ENCODE measurements around the gene SNRNP48. TPM values are rescaled to one million over a fixed set of nuclear protein-coding genes. Genes with fewer than 3 reads are reported as not detected.

Gene SNRNP48
- total and polyA plus RNA-seq, 8 donors = 7.6 to 29.1 (median 26.8) TPM

- intact Hi-C loops (cut with DNase I) = no loop called here
- Histone ChIP-seq H3K4me1 (no peaks in the 10 kb centered on the region), H3K27ac (no peak overlapping the region), H3K4me3 (no peak overlapping the region), H3K27me3 (no peaks in the 10 kb centered on the region), H3K36me3 (peaks cover 0 to 3% of the 10 kb centered on the region in 2 donors), H3K9me3 (no peaks in the 10 kb centered on the region)
- DNase-seq (no peak), ATAC-seq (no peak)
- TF ChIP-seq CTCF (IDR thresholded peaks at IDR 0.05) = no peak
These were observed 8.9 kb upstream of the SNRNP48 start for GRCh38 chr6:7580927-7581618.

GRCh38 chr6:7585287-7585930 is 4.6 kb upstream of the SNRNP48 start:
- DNase-seq = no peak

GRCh38 chr6:7587631-7588100 is 2.3 kb upstream of the SNRNP48 start:
- no peaks in the 10 kb centered on the region for H3K27me3 ChIP-seq
- H3K9me3 ChIP-seq = no peaks in the 10 kb centered on the region
- no peak for ATAC-seq
- no peak overlapping the region for H3K4me3 ChIP-seq
- no peak overlapping the region for H3K27ac ChIP-seq
- no peaks in the 10 kb centered on the region for H3K36me3 ChIP-seq
- no peak for TF ChIP-seq CTCF (IDR thresholded peaks at IDR 0.05)
- no peak for DNase-seq
- H3K4me1 ChIP-seq = peaks cover 8 to 25% of the 10 kb centered on the region in 2 donors
- intact Hi-C loops (cut with DNase I) = no loop called here

More at GRCh38 chr6:7585287-7585930, 4.6 kb upstream of the SNRNP48 start:
- no peak for TF ChIP-seq CTCF (IDR thresholded peaks at IDR 0.05)
- H3K9me3 ChIP-seq = no peaks in the 10 kb centered on the region
- peaks cover 0 to 6% of the 10 kb centered on the region in 2 donors for H3K4me1 ChIP-seq
- intact Hi-C loops (cut with DNase I) = no loop called here
- no peaks in the 10 kb centered on the region for H3K36me3 ChIP-seq
- no peaks in the 10 kb centered on the region for H3K27me3 ChIP-seq
- no peak overlapping the region for H3K4me3 ChIP-seq
- no peak for ATAC-seq
- no peak overlapping the region for H3K27ac ChIP-seq

- ATAC-seq = no peak
- intact Hi-C loops (cut with DNase I) = no loop called here
- no peak overlapping the region for H3K27ac ChIP-seq
These were observed 1.5 kb upstream of the SNRNP48 start for GRCh38 chr6:7588506-7588905.

More at GRCh38 chr6:7588506-7588905, 1.5 kb upstream of the SNRNP48 start:
- no peak for DNase-seq
- no peak for TF ChIP-seq CTCF (IDR thresholded peaks at IDR 0.05)
- Histone ChIP-seq H3K4me3 (no peak overlapping the region), H3K4me1 (peaks cover 8 to 29% of the 10 kb centered on the region in 2 donors), H3K9me3 (no peaks in the 10 kb centered on the region), H3K36me3 (peaks cover 0 to 5% of the 10 kb centered on the region in 2 donors), H3K27me3 (no peaks in the 10 kb centered on the region)

Data from left lung (tissue), 10 donors.